ENCODE measurements around the gene C1D.

DNA sequence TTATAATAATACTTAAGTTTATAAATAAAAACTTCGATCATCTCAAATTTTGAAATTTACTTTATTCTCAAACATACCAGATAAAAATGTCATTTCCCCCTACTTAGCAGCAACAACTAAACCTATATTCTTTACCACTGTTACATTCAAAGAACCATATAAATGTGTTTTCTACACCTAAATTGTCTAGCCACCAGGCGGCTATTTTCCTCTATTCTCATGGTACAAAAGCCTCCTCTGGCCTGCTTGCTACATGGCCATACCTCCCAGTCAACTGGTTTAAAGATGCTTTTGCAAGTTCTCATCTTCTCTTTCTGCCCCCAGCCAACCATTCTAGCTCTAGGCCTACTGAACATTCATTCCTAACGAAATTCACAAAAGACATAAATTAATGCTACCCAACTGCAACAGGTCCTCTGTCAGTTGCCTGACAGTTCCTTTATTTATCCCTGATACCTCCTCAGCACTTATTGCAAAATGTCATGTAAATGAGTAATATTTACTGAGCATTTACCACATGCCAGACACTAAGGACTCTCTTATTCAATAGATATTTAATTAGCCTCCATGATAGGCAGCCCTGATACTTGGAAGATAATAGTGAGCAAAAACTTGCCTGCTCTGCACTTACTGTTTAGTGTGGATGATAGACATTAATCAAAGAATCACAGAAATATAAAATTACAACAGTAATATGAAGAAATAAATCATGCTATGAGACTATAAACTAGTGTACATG is 5.0 kb downstream of the C1D start:
- TF ChIP-seq, protein P1, sequence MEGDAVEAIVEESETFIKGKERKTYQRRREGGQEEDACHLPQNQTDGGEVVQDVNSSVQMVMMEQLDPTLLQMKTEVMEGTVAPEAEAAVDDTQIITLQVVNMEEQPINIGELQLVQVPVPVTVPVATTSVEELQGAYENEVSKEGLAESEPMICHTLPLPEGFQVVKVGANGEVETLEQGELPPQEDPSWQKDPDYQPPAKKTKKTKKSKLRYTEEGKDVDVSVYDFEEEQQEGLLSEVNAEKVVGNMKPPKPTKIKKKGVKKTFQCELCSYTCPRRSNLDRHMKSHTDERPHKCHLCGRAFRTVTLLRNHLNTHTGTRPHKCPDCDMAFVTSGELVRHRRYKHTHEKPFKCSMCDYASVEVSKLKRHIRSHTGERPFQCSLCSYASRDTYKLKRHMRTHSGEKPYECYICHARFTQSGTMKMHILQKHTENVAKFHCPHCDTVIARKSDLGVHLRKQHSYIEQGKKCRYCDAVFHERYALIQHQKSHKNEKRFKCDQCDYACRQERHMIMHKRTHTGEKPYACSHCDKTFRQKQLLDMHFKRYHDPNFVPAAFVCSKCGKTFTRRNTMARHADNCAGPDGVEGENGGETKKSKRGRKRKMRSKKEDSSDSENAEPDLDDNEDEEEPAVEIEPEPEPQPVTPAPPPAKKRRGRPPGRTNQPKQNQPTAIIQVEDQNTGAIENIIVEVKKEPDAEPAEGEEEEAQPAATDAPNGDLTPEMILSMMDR (IDR thresholded peaks at IDR 0.05), result no peak
- no peak for TF ChIP-seq EZH2 (IDR thresholded peaks at IDR 0.05; ENCODE audit: borderline replicate concordance, insufficient read depth, low read depth, low read length, poor library complexity, severe bottlenecking)
